Endodermal cell (in vitro differentiated cells): ENCODE measurements around the gene ACRBP. TPM values are rescaled to one million over a fixed set of nuclear protein-coding genes. Genes with fewer than 3 reads are reported as not detected.

Source experiments
- DNase-seq: peaks from one replicate; pipeline ENCODE4 v3.0.0-alpha.2; 2017
- H3K27ac ChIP-seq: 2 replicates; pipeline ENCODE4 v1.5.1; 2013; ENCODE audit warnings: mild to moderate bottlenecking, low read depth, low read length, moderate library complexity
- H3K27me3 ChIP-seq: 2 replicates; pipeline ENCODE4 v1.6.1; 2013; ENCODE audit warnings: mild to moderate bottlenecking, low read length, moderate library complexity; ENCODE audit not compliant: insufficient read depth, control insufficient read depth, poor library complexity, severe bottlenecking
- H3K36me3 ChIP-seq: 2 replicates; pipeline ENCODE4 v1.7.0; 2013; ENCODE audit warnings: mild to moderate bottlenecking, low read length, moderate library complexity; ENCODE audit not compliant: control insufficient read depth, insufficient read depth
- H3K4me1 ChIP-seq: one replicate; pipeline ENCODE4 v1.7.0; 2013; ENCODE audit warnings: low read length; ENCODE audit not compliant: control insufficient read depth, insufficient read depth
- H3K4me3 ChIP-seq: 2 replicates; pipeline ENCODE4 v1.5.1; 2013; ENCODE audit warnings: mild to moderate bottlenecking, low read length, moderate library complexity
- H3K9ac ChIP-seq: 2 replicates; pipeline ENCODE4 v1.6.1; 2013; ENCODE audit warnings: mild to moderate bottlenecking, low read length, moderate library complexity; ENCODE audit not compliant: poor library complexity, severe bottlenecking; ENCODE audit errors: extremely low read depth
- H3K9me3 ChIP-seq: 2 replicates; pipeline ENCODE4 v1.6.1; 2013; ENCODE audit warnings: mild to moderate bottlenecking, low read length, moderate library complexity; ENCODE audit not compliant: control insufficient read depth
- H3K27ac Mint-ChIP-seq: 2 replicates; pipeline ENCODE4 v1.8.0; 2020; ENCODE audit warnings: mixed read lengths
- H3K27me3 Mint-ChIP-seq: 2 replicates; pipeline ENCODE4 v1.8.0; 2021; ENCODE audit warnings: mild to moderate bottlenecking, mixed read lengths; ENCODE audit not compliant: insufficient read depth
- H3K36me3 Mint-ChIP-seq: 2 replicates; pipeline ENCODE4 v1.8.0; 2020; ENCODE audit warnings: low read depth, mixed read lengths
- H3K4me1 Mint-ChIP-seq: 2 replicates; pipeline ENCODE4 v1.8.0; 2020; ENCODE audit warnings: mixed read lengths
- H3K4me3 Mint-ChIP-seq: 2 replicates; pipeline ENCODE4 v1.8.0; 2020; ENCODE audit warnings: mild to moderate bottlenecking, moderate library complexity, mixed read lengths
- H3K9me3 Mint-ChIP-seq: 2 replicates; pipeline ENCODE4 v1.8.0; 2020; ENCODE audit warnings: mild to moderate bottlenecking, mixed read lengths
- WGBS, 2 experiments: methylation state at CpG; one replicate each; pipeline versions ENCODE4 v1.1.5 to v1.1.7; 2013; ENCODE audit warnings: missing lambda C conversion rate in 2 of 2, mixed read lengths in 1 of 2; ENCODE audit not compliant: insufficient coverage in 1 of 2, insufficient read length in 1 of 2; 5-methylcytosine and 5-hydroxymethylcytosine counted together
- total RNA-seq, 2 donors: library from RNA; stranded (reverse); fragmentation: NEBNext Ultra II Directional in 1 of 2; extraction: Animal tissue kit (Norgen Biotek cat#: 25700) in 1 of 2; gene quantifications; 2 replicates in 1 of 2; 3 replicates in 1 of 2; pipeline ENCODE4 v1.2.1, GENCODE V29; 2021
- TF ChIP-seq, protein P1 (sequence below): fragments of 200-600 bp; sonication (generic); conservative IDR thresholded peaks from 2 replicates; pipeline ENCODE4 v1.5.0; 2021; ENCODE audit warnings: antibody characterized with exemption, mild to moderate bottlenecking

ACRBP gene
- total RNA-seq, 2 donors from 2014 or later = 1.9 to 3.9 TPM

DNA sequence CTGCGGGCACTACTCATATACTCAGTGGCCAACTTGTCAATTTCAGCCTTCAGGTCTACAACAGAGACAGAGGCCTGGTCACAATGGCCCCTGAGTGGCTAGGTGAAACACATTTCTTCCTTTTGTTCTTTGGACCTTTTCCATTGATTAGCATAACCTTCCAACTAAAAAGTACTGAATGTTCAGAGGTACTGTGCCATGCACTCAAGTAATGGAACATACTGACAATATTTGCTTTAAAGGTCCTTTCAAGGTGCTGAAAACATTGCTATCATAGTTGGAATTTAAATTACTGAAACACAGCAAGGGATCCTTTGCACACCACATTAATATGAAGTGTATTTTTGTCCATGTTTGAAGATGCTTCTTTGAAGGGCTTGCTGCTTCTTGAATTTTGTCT, 6.1 kb upstream of the ACRBP start:
- H3K4me1 Mint-ChIP-seq = no peaks in the 10 kb centered on the region

DNA sequence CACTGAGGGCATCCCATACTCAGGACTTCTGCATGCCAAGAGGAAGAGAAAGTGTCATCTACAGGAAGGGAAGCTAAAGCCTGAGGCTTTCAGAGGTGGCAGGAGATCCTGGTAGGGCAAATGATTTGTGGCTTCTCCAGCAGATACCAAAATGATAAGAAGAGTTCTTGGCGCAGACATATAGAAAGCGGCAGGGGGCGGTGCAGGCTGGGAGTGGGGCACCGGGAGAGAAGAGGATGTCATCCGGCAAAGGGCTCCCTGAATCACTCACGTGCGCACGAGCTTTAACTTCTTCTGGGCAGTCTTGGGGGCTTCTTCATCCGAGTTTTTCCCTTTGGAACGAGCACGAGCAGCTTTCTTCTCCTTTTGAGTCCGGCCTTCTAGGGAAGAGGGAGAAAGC, 5.2 kb upstream of the ACRBP start:
- Histone ChIP-seq H3K36me3 (peaks cover 55% of the 10 kb centered on the region), H3K27ac (no peak overlapping the region), H3K4me1 (no peaks in the 10 kb centered on the region), H3K9me3 (no peaks in the 10 kb centered on the region), H3K9ac (no peak overlapping the region), H3K4me3 (no peak overlapping the region), H3K27me3 (no peaks in the 10 kb centered on the region)
- Mint-ChIP-seq H3K27me3 (no peaks in the 10 kb centered on the region), H3K9me3 (no peaks in the 10 kb centered on the region), H3K4me1 (no peaks in the 10 kb centered on the region), H3K36me3 (peaks cover 73% of the 10 kb centered on the region), H3K4me3 (no peak overlapping the region), H3K27ac (no peak overlapping the region)
- 90 to 95% methylated on average over 9 to 11 of the region's 12 CpGs for WGBS, 2 experiments
- TF ChIP-seq, protein P1, sequence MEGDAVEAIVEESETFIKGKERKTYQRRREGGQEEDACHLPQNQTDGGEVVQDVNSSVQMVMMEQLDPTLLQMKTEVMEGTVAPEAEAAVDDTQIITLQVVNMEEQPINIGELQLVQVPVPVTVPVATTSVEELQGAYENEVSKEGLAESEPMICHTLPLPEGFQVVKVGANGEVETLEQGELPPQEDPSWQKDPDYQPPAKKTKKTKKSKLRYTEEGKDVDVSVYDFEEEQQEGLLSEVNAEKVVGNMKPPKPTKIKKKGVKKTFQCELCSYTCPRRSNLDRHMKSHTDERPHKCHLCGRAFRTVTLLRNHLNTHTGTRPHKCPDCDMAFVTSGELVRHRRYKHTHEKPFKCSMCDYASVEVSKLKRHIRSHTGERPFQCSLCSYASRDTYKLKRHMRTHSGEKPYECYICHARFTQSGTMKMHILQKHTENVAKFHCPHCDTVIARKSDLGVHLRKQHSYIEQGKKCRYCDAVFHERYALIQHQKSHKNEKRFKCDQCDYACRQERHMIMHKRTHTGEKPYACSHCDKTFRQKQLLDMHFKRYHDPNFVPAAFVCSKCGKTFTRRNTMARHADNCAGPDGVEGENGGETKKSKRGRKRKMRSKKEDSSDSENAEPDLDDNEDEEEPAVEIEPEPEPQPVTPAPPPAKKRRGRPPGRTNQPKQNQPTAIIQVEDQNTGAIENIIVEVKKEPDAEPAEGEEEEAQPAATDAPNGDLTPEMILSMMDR = peak; percentile 52
- no peak for DNase-seq

More for the DNA sequence above, 6.1 kb upstream of the ACRBP start:
- no peaks in the 10 kb centered on the region for H3K27me3 Mint-ChIP-seq
- DNase-seq = no peak
- Histone ChIP-seq H3K9ac (no peak overlapping the region), H3K4me1 (no peaks in the 10 kb centered on the region), H3K4me3 (no peak overlapping the region), H3K9me3 (no peaks in the 10 kb centered on the region), H3K27ac (no peak overlapping the region), H3K36me3 (peaks cover 52% of the 10 kb centered on the region), H3K27me3 (no peaks in the 10 kb centered on the region)
- WGBS, 2 experiments = 85 to 95% methylated on average over 1 of the region's 1 CpG
- peaks cover 72% of the 10 kb centered on the region for H3K36me3 Mint-ChIP-seq
- TF ChIP-seq, protein P1 = no peak
- no peaks in the 10 kb centered on the region for H3K9me3 Mint-ChIP-seq
- no peak overlapping the region for H3K4me3 Mint-ChIP-seq
- H3K27ac Mint-ChIP-seq = no peak overlapping the region

DNA sequence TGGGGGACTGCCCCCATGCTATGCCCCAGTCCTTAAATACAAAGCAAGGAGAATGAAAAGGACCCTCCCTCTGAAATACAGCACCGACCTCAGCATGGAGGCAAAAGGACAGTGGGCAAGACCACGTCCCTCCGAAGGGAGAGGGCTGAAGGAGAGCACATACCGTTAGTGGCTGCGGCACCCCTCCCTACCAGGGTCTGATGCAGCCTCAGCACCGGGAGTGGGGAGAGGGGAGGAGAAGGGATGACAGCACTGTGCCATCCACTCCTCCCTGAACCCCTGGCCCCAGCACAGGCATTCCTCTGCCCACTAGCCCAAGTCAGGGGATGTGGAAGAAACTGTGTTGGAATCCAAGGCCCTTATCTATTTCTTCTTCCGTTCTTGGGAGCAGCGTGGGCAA, 3.6 kb upstream of the ACRBP start:
- Histone ChIP-seq H3K36me3 (peaks cover 46% of the 10 kb centered on the region), H3K4me3 (no peak overlapping the region), H3K9ac (no peak overlapping the region), H3K27me3 (no peaks in the 10 kb centered on the region), H3K27ac (no peak overlapping the region), H3K9me3 (no peaks in the 10 kb centered on the region), H3K4me1 (no peaks in the 10 kb centered on the region)
- peaks cover 13% of the 10 kb centered on the region for H3K27me3 Mint-ChIP-seq
- no peak overlapping the region for H3K27ac Mint-ChIP-seq
- H3K9me3 Mint-ChIP-seq = no peaks in the 10 kb centered on the region
- TF ChIP-seq, protein P1 = no peak
- WGBS, 2 experiments = 97 to 100% methylated on average over 1 to 8 of the region's 8 CpGs
- H3K4me1 Mint-ChIP-seq = peaks cover 5% of the 10 kb centered on the region
- peaks cover 60% of the 10 kb centered on the region for H3K36me3 Mint-ChIP-seq
- no peak overlapping the region for H3K4me3 Mint-ChIP-seq
- no peak for DNase-seq
